AG20443 (cell line): ENCODE results near the gene RFNG.

ENCODE experiments used
- DNase-seq: peaks from one replicate; pipeline ENCODE4 v3.0.0; 2012; ENCODE audit warnings: low spot score, mixed read lengths

The RFNG gene

DNA sequence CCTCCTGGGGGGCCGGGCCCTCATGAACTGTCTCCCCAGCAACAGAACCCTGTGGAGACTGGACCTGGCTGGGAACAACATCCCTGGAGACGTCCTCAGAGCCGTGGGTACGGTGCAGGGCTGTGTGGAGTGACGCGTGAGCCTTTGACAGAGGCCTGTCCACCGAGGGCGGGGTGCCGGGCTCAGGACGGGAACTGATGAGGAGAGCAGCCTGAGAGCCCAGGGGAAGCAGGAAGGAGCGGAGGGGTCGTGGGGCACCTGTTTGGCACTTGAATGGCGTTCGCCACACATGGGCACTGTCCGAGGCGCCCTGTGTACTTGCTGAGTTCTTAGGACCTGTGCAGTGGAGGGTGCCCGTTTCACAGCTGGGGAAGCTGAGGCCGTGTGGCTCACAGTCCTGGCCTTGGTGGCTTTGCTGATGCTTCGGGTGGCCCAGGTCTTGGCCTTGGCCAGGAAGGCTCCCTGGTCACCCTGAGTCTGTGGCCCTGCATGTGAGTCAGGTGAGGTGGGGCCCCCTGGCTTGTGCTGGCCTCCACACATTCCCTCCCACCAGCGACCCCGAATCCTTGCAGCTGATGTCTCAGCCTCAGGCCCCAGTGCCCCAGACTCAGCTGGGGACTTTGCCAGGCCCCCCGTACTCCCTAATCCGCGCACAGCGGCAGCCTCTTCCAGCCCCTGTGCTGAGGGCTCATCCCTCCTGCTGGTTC, 26.1 kb downstream of the RFNG start:
- DNase-seq, result no peak

- DNase-seq, result no peak
These were observed 26.8 kb downstream of the RFNG start for GRCh38 chr17:82024859-82025258.

- DNase-seq, result peak; percentile 41
These were observed 28.0 kb downstream of the RFNG start for GRCh38 chr17:82023447-82024241.

- peak; percentile 99 for DNase-seq
These were observed 28.6 kb downstream of the RFNG start, which contains the start of gene LRRC45 for GRCh38 chr17:82022981-82023446. TSS of gene LRRC45 (plus strand) at chr17:82023305. CDS start at chr17:82023644, 339 bp downstream.

GRCh38 chr17:82022310-82022980, 29.2 kb downstream of the RFNG start, which contains the start of gene CENPX:
TSS of gene CENPX (minus strand) at chr17:82022878. CDS start at chr17:82022861, 17 bp downstream.
- no peak for DNase-seq

DNA sequence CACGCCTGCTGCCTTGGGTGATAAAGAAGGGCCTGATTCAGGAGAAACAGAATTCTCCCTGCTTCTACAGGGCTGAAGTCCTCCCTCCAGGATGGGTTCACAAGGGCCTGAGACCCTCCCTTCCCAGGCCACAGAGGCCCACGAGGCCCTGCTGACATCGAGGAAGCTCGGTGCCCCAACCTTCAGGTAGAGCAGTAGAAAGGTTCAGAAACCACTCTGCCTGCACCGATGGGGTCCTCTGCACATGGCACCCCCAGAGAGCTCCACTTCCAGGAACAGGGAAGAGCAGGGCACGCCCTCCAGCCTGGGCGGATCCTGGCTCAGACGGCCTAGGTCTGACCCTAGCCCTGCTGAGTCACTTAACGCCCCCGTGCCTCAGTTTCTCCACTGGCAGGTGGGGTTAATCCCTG, 29.7 kb downstream of the RFNG start:
- DNase-seq, result no peak

DNA sequence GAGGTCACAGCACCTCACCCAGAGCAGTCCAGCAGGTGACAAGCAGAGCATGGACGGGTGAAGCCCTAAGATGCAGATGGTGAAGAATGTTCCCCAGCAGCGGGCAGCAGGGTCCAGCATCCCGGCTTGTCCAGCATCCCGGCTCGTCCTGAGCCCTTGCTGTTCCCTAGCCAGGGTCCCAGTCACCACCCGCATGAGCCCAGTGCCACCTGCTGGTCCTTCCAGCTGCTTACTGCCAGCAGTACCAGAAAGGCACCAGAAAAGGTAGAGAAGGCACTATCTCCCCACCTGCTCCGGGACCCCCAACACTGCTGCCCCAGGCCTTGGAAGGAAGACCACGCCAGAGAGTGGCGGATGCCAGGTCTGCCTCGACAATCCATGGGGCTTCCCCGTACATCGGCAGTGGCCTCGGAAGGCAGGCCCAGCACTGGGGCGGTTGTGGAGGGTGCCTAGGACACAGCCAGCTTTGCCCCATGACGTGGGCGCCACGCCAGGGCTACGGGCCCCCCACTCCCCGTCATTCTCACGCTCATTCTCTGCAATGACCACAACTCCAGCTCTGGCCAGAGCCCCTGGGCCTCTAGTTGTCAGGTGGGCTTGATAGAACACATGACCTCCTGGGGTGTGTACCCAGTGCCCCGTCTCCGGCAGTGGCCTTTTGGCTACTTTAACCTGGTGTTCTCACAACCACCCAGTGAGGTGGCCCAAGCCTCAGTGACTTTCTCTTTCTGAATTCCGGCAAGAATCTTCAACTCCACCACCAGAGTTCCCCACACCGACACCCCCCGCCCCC, 30.3 kb downstream of the RFNG start:
- DNase-seq, result peak; percentile 81

DNA sequence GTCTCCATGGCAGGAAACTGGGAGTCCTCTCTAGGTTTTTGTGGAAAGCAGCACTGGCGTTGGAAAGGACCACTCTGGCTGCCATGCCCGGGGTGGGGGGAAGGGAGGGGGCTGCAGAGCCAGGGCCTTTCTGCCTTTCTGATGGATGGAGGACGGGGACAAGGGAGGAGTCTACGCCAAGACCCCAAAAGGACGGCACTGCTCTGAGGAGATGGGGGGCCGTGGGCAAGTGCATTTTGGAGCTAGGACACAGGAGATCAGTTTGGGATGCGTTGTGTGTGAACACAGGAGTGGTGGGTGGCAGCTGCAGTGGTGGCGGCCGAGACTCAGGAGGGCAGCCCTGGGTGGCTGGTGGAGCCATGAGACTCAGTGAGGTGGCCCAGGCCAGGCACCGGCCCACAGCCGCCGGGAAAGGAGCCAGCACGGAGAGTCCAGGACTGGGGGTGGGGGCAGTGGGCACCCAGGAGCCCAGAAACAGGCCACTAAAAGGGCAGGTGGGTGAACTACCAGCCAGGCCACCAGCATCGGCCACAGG, 31.0 kb downstream of the RFNG start:
- no peak for DNase-seq

- DNase-seq, result peak; percentile 50
These were observed 31.7 kb downstream of the RFNG start for GRCh38 chr17:82019690-82020571.

DNA sequence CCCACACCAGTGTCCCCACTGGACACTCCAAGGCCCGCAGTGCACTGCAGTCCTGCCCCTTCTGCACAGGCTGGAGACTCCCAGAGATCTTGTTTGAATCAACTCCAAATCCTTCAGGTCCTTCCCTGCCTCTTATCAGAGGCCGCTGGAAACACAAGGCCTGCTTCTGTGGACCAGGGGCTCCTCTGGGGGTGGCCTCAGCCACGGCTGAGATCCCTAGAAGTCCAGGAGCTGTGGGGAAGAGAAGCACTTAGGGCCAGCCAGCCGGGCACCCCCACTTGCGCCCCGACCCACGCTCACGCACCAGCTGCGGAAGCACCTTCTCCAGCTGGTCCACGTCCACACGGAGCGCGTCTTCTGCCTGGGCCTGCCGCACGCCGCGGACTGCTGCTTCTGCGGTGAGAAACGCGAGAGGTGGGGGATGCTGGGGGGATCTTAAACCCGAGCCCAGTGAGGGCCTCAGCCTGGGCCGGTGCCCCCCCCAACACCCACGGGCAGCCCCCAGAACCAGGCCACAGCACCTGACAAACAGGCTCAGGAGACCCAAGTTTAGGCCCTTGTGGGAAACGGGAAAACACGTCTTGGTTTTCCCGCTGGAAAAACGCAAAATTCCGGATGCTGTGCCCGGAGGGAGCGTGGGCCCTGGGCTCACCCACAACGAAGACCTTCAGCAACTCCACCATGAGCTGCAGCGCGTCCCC, 32.5 kb downstream of the RFNG start:
- DNase-seq, result no peak

GRCh38 chr17:82018152-82018988, 33.2 kb downstream of the RFNG start:
- no peak for DNase-seq

DNA sequence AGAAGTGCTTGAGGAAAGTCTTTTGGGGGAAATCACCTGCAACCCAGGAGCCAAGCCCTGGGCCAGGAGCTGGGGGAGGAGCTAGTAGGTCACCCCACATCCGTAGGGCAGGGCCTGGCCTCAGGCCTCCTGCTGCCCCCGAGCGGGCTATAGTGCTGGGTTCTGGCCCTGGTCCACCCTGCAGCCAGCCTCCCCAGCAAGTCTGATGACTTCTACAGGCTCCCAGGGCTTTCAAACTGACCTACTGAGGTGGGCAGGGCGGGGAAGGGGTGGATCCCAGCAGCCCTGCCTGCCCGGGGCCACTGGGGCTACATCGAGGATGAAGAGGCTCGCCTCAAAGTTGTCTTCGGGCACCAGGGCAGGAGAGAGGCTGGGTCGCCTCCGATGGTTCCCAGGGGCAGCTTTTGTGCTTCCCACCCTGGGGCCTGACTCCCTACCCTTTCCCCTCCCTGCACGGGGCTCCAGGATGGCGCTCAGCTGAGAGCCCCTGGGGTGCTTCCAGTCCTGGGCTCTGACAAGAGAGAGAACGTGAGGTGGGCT, 33.9 kb downstream of the RFNG start:
- DNase-seq, result no peak

- no peak for DNase-seq
These were observed 34.6 kb downstream of the RFNG start for GRCh38 chr17:82016875-82017459.

- DNase-seq, result no peak
These were observed 35.3 kb downstream of the RFNG start for GRCh38 chr17:82016061-82016874.

- no peak for DNase-seq
These were observed 36.2 kb downstream of the RFNG start for GRCh38 chr17:82015311-82015971.

GRCh38 chr17:82014971-82015310, 36.7 kb downstream of the RFNG start:
- DNase-seq, result no peak

DNA sequence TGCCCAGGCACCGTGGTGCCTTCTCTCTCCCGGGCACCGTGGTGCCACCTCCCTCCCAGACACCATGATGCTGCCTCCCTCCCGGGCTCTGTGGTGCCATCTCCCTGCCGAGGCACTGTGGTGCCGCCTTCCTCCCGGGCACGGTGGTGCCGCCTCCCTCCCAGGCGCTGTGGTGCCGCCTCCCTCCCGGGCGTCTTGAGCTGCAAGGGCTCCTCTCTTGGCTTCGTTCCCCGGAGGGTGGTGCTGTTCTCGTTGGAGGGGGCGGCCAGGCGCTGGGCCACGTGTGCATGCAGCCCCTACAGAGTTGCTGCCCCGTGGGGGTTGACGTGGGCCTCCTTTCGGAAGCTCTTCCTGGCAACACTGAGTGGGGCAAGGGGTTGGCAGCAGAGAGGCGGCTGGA, 37.2 kb downstream of the RFNG start:
- no peak for DNase-seq
